Activated CD8-positive, alpha-beta memory T cell treated with anti-CD3 and anti-CD28 coated beads, Interleukin-2, amount 50 U/mL, for 24 hours (primary cell): ENCODE measurements around the gene TOGARAM2.

Experiments used
- DNase-seq: peaks from one replicate; pipeline ENCODE4 v3.0.0-alpha.2; 2020; ENCODE audit errors: extremely low read depth

Gene TOGARAM2

DNA sequence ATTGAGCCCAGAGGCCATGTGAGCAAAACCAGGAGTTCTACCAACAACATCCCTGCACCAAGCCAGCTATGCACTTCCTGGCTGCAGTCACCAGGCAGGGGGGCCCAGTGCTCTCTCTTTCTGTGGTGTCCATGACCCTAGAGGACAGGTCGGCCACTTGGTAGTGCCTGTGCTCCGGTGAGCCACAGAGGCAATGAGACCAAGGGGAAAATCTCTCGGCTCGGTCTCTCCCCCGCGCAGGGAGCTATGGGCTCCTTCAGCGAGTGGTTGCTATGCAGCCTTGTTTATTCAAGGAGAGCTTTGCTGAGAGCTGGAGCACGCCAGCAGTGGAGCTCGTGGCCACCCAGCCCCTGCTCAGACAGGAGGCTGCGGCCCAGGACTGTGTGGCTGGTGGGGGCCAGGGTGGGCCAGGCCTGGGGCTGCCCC lies at the start of gene TOGARAM2:
Gene TOGARAM2, plus strand, starts transcription at position 283 of the 426 bp plus-strand sequence. CDS start 13,537 bp downstream, outside the sequence.
- no peak for DNase-seq

DNA sequence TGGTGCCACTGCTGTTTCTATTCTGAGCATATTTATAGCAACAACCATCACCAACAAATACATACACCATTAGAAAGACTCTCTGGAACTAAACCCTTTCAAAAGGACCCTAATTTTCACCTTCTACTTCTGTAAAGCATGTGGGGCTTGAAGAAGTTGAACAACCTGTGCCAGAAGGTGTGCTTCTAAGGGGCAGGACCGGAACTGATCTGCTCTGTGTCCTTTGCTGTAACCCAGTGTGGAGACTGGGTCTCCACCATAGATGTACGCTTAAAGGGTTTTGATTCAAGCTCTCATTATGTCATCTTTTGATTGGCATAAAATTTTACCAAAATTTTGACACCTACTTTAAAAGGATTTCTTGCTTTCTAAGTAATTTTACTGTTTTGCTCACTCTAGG lies 46.3 kb upstream of the TOGARAM2 start:
- no peak for DNase-seq

DNA sequence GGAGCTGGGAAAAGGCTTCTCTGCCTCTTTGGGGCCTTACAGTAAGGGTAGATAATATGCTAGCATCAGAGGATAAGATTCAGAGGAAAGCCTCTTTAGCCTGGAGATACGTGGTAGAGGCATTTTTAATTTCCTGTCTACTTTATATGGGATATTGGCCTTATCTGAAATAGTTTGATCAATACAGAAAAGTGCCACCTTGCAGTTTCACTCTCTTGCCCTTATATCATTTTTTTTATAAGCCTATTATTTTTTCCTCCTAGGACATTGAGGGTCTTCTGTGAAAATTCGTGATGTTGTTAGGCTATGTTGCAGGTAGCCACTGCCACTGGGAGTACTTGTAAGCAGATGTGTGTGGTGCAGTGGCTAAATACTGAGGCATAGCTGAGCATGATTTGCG lies 40.1 kb upstream of the TOGARAM2 start:
- no peak for DNase-seq

DNA sequence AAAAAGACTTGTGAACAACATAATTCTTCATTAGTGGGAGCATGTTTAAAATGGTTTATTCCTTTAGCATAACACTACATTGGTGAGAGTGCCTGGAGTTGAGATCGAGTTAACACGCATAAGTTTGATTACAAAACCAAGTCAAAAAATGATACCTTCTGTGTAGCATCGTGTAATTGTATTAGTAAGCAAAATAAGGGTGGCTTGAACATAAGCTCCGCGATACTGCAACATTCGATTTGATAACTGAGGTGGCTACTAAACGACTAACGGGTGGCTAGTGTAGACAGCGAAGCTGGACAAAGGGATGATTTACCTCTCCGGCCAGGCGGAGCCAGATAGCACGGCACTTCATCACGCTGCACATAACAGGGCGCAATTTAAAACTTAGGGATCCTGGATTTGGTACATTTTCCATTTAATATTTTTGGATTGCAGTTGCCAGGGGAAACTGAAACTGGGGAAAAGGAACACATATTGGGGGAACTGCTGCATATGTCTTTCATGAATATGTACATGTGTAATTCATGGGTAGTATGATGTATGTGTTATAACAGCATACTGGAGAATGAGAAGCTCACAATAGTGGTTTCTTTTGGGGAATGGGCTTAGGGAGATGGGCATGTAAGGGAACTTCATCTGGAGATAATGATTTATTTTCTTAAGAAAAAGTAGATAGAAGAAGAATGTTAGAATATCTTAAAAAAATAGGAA lies 36.4 kb upstream of the TOGARAM2 start:
- no peak for DNase-seq

DNA sequence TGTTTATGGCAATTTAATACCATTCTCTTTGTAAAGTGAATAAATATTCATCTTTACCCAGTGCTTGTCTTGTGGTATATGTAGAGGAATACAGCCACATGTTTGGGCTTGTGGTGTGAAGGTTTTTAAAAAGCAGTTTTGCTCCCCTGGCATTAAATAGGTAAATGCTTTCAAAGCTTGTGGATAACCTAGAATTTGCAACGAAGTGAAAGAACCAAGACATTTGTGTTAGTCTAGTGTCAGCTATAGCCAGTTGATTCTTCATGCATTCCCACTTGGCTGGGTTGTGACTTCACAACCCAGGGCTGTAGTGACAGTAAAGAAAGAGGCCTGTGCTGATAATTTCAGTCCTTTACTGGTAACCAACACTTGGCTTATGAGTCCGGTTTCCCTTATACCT lies 32.9 kb upstream of the TOGARAM2 start:
- no peak for DNase-seq

DNA sequence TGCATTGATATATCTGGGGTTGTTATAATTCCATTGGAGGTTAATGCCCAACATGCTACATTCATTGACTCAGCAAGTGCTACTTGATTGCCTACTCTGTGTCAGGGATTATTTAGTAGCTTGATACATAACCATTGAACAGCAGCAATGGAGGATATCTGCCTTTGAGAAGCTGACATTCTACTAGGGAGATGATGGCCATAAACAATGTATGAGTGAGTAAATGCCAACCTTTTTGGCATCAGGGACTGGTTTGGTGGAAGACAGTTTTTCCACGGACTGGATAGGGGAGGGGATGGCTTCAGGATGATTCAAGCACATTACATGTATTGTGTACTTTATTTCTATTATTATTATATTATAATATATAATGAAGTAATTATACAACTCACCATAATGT lies 31.9 kb upstream of the TOGARAM2 start:
- DNase-seq: no peak

DNA sequence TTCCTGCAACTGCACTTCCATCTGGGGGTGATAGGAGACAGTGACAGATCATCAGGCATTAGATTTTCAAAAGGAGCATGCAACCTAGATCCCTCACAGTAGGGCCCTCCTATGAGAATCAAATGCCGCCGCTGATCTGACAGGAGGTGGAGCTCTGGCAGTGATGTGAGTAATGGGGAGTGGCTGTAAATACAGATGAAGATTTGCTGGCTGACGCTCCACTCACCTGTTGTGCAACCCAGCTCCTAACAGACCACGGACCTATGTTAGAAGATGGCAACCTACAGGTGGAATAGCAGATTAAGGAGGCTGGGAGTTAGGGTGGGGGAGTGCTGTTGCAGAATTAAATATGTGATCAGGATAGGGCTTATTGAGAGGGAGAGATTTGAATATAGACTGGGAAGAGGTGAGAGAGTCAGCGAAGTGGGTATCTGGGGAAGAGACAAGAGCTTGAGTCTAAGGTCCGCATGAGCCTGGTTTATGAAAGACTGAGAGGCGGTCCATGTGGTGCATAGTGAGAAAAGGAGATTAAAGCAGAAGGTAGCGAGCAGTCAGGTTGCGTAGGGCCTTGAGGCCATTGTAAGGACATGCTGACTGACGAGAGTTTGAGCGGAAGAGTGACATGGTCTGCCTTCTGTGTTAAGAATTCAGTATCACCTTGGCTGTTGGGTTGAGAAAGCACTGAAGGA lies 31.3 kb upstream of the TOGARAM2 start:
- no peak for DNase-seq

DNA sequence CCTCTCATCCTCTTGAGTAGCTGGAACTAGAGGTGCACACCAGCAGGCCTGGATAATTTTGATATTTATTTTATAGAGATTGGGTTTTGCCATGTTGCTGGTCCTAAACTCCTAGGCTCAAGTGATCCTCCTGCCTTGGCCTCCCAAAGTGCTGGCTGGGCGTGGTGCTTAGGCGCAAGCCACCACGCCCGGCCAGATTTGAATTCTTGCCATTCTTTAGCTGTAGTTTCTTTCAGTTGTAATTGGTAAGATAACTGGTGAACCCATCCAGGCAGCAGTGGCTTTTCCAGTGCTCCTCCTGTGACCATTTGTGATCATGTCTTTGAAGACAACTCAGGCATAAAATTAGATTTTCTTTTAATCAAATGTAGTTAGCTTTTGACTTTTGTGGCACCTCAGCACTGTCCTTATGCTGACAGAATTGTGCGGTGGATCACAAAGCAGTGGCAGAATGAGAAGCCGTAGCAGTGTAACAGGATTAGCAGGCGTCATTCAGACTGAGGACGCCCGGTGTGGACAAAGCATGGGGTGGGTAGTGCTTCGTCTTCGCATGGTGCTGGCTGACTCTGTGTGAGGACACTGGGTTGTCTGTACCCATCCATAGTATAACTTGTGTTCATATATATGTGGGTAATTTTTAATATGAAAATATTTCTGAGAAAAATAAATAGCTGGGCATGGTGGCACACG lies 30.0 kb upstream of the TOGARAM2 start:
- DNase-seq: no peak

DNA sequence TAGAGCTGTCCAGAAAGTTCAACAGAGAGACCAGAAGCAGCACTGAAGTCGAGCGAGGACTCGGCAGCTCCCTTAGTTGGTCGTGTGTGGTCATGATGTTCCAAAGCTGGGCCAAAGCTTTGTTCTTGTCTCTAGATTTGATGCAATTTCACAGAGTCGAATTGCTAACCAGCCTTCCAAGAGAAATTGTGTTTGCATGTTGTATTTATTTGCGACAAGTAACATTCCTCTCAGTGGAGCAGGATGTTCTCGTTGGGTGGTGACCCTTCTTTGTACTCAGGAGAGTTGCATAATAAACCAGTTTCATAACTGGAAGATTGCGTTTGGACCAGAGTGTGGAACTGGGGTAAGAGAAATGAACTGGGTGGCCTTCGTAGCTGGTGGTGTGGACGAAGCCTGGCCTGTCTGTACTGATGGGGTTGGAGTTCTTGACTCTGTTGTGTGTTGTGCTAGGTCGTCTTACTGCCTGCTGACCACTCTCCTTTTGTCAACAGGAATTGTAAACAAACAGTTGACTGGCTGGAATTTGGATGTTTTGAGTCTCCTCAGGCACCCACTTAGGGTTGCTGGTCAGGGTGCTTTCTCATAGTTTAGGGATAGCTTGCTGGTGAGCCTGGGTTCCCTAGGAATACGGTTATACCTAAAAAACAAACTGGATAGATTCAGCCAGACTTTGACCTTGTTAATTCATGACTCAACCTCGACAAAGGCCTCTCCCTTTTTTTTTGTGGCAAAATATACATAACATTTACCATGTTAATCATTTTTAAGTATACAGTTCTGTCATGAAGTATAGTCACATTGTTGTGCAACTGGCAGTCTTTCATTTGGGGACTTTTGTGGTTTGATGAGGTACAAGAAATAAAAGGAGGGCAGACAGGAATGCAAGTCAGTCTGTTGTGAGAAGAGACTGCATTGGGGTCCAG lies 28.9 kb upstream of the TOGARAM2 start:
- no peak for DNase-seq

DNA sequence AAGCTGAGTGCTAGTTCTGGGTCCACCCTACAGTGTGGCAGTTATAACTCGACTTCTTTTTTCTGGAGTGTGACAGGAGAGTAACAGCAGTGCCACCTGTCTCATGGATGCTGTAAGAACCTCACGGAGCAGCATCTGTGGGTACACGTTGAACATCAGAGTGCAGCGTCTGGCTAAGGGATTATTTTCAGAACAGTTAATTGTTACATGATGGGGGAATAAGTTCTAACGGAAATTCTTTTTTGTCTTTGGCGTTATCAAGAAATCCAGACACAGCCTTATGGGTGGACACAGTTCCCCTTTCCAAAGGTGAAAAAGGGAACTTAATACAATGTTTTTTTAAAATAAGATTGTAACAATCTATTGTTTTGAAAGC lies 28.3 kb upstream of the TOGARAM2 start:
- no peak for DNase-seq

DNA sequence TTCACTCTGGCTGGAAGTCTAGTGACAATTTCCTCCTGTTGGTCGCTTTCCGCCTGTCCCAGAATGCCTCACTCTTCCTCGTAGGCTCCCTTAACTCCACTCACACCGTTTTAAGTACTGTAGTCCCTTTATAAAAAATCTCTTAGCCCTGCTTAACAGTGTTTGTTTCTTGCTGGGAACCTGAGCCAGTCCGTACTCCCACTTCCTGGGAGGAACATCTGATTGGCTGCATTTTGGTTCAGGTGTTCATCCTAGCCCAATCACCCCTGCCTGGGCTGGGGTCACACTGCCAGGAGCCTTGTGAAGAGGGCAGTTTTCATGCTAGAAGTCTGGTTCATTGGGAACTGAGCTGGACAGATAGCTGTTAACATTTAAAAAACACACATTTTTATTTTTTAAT lies 25.6 kb upstream of the TOGARAM2 start:
- DNase-seq: no peak

DNA sequence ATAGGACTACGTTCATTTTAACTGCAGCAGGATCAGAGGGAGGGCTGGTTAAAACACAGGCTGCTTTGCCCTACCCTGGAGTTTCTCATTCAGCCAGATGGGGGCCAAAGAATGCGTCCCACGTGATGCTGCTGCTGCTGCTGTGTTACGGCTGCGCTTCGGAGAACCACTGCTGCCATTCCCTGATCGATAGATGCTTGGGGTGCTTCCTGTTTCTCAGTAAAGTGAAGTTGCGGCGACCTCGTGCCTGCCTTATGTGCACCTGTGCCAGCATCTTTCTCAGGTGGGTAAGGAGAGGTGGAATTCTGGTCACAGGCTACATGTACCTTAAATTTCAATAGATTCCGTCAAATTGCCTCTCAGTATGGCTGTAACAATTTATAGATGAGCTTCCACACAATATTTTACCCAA lies 24.7 kb upstream of the TOGARAM2 start:
- DNase-seq: peak; percentile 2

DNA sequence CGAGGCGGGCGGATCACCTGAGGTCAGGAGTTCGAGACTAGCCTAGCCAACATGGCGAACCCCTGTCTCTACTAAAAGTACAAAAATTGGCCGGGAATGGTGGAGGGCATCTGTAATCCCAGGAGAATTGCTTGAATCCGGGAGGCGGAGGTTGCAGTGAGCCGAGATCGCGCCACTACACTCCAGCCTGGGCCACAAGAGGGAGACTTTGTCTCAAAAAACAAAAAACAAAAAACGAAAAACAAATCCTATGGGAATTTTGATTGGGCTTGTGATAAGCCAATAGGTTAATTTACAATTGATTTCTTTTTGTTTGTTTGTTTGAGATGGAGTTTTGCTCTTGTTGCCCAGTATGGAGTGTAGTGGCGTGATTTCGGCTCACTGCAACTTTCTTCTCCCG lies 24.2 kb upstream of the TOGARAM2 start:
- no peak for DNase-seq

DNA sequence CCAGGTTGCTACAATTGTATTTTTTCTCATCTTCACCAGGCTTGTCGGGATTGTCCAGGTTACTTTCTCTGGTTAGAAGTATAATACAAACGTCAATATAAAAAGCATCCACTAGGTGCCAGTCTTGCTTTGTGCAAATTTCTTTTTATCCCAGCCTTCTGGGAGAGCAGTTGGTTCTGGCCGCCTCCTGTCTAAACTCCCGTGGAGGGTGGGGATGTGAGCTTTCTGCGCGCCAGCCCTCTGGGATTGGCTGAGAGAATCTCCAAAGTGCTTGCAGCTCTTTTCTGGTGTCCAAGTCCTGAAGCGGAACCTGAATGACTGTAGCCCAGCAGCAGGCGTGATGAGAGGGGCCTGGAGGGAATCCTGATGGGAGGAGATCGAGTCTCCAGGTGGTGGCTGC lies 22.4 kb upstream of the TOGARAM2 start:
- DNase-seq: no peak

DNA sequence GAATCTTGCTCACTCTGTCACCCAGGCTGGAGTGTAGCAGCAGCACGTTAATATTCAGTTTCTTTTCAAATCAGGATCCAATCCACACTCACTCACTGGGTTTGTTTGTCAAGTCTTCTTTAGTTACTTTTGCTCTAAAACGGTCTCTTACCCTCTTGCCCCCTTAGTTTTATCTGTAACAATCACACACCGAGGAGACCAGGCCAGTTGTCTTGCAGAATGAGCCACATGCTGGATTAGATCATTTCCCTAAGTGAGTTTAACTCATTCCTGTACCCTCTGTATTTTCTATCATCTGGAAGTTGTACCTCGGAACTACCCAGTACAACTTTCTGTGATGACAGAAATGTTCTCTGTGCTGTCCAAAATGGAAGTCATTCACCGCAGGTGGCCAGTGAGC lies 20.7 kb upstream of the TOGARAM2 start:
- DNase-seq: no peak

DNA sequence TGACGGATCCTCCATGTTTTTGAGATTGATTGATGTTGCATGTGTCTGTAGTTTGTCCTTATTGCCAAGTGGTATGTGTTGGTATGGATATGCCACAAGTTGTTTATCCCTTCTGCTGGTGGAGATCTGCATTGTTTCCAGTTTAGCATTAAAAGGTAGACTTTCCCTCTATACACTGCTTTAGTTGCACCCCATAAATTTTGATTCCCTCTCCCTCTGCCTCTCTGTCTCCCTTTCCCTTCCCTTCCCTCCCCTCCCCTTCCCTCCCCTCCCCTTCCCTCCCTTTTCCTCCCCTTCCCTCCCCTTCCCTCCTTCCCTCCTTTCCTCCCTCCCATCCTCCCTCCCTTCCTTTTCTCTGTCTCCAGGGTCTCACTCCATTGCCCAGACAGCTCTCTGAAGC lies 18.6 kb upstream of the TOGARAM2 start:
- no peak for DNase-seq

DNA sequence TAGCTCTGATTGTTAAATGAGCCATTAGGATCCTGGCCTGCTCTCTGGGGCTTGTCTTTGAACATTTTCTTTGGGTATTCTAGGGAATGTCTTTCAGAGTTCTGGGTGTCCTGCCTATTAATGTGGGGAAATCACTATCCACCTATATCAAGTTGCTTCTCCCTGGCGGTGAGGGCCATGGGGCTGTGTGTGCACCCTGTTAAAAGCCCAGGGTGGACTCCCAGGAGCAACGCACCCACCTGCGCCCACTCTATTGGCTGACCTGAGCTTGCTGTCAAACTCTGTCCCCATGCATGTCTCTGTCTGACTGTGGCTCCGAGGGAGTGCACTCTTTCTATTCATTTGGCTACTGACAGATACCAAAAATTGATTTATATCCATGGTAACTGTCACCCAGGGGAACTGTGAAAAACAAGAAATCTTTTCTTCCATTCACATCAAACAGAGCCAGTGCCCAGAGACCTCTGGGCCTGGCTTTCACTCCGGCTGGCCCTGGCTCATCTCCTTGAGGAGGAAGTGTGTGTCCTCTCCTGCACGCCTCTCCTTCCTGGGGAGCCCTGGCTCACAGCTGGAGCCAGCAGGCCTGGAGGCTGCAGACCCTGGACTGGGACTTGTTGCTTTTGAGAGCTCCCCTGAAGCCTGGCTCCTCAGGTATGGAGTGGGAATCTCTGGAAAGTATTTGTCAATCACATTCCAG lies 10.5 kb upstream of the TOGARAM2 start:
- DNase-seq: no peak

DNA sequence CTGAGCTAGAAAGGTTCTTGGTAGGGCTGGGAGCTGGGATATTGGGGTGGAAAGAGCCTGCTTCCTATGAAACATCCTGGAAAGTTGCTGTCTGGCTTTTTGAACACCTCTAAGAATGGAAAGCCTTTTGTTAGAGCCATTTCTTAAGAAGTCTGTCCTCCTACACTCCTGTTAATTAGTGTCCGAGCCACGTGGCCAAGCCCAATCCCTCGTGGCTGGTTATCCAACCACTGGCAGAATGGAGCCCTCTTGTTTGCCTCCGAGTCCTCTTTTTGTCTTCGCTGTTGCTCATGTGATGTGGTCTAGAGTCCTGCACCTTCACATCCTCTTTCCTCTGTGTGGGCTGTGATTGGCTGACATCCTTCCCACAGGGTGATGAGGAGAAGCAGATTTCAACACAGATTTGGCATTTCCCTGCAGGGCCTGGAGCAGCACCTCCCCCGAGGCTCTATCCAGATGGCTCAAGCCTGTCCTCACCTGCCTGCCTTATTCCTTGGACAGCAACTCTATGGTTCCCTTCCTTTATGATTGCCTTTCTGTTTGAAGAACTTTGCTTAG lies 8.2 kb upstream of the TOGARAM2 start:
- no peak for DNase-seq

DNA sequence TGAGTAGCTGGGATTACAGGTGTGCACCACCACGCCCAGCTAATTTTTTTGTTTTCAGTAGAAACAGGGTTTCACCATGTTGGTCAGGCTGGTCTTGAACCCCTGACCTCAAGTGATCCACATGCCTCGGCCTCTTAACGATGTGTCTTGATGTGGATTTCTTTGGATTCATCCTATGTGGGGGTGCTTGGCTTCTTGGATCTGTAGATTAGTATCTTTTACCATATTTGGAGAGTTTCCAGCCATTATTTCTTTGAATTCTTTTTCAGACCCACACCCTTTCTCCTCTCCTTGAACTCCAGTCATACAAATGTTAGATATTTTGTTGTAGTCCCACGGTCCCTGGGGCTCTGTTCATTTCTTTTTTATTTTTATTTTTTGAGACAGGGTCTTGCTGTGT lies 6.8 kb upstream of the TOGARAM2 start:
- DNase-seq: no peak

DNA sequence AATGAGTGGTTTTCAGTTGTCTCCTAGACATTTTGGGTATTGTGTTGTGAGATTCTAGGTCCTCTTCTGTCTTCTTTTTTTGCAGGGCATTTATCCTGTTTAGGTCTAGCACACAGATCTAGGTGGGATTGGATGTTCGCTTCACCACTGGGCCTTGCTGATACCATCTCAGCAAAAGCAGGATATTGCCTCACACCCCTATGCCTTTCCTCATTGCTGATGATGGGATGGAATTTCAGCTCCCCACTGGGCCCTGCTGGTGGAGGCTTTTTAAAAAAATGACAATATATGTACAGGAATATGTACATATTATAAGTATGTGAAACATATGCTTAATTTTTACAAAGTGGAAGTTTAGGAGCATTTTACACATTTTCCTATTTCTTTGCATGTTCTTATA lies 5.4 kb upstream of the TOGARAM2 start:
- no peak for DNase-seq

DNA sequence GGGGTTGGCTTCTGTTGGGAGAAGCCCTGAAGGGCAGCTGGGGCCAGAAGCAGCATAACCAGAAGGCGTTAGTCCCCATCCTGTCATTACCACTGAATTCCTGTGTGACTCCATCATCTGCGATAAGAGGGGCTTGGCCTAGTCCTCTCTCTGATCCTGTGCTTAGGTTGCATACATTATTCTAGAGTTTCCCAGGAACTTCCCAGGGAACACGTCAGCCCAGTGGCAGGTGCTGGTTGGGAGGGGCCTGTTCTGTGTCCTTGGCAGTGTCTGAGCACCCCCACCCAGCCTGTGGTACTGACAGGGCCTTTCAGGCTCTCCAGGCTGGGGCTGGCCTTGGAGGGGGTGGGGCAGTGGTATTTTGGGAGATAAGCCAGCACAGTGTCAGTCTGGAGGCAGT lies 4.5 kb upstream of the TOGARAM2 start:
- DNase-seq: no peak
